Mesothelial cell of epicardium (in vitro differentiated cells): ENCODE results near the gene RASA2. TPM values are rescaled to one million over a fixed set of nuclear protein-coding genes. Genes with fewer than 3 reads are reported as not detected.
A peak's percentile ranks its signal among the peaks of the same experiment; 100 is the strongest.

Experiments
- DNase-seq, 2 experiments: peaks; one replicate each; pipeline ENCODE4 v3.0.0; 2021; ENCODE audit warnings: low spot score in 2 of 2; ENCODE audit not compliant: unreplicated experiment in 2 of 2
- H3K27ac Mint-ChIP-seq: 2 replicates; pipeline ENCODE4 v1.8.0; 2021; ENCODE audit warnings: mixed read lengths
- H3K27me3 Mint-ChIP-seq: 2 replicates; pipeline ENCODE4 v1.8.0; 2021; ENCODE audit warnings: low read depth, mixed read lengths
- H3K36me3 Mint-ChIP-seq: 2 replicates; pipeline ENCODE4 v1.8.0; 2021; ENCODE audit warnings: mixed read lengths
- H3K4me1 Mint-ChIP-seq: 2 replicates; pipeline ENCODE4 v1.8.0; 2021; ENCODE audit warnings: mixed read lengths
- H3K4me3 Mint-ChIP-seq: 2 replicates; pipeline ENCODE4 v1.8.0; 2021; ENCODE audit warnings: mild to moderate bottlenecking, moderate library complexity, mixed read lengths
- H3K9me3 Mint-ChIP-seq: 2 replicates; pipeline ENCODE4 v1.8.0; 2021; ENCODE audit warnings: mixed read lengths
- CTCF ChIP-seq: fragments of 200-600 bp; sonication (generic); IDR thresholded peaks from one replicate; pipeline ENCODE4 v1.5.0; 2021; ENCODE audit warnings: antibody characterized with exemption; ENCODE audit not compliant: unreplicated experiment
- total RNA-seq: library from RNA; stranded (reverse); gene quantifications from 3 replicates; pipeline ENCODE4 v1.2.1, GENCODE V29; 2021

RASA2 gene
- total RNA-seq, 1 donor from 2014 or later = 14.5 TPM

- TF ChIP-seq CTCF = no peak
- no peak overlapping the region for H3K4me3 Mint-ChIP-seq
- H3K4me1 Mint-ChIP-seq = peaks cover 15% of the 10 kb centered on the region
- DNase-seq = no peak
- H3K27me3 Mint-ChIP-seq = no peaks in the 10 kb centered on the region
- H3K9me3 Mint-ChIP-seq = peaks cover 4% of the 10 kb centered on the region
- H3K36me3 Mint-ChIP-seq = no peaks in the 10 kb centered on the region
- no peak overlapping the region for H3K27ac Mint-ChIP-seq
Measured at GRCh38 chr3:141647562-141647915, 160.7 kb downstream of the RASA2 start.

- TF ChIP-seq CTCF = no peak
- Mint-ChIP-seq H3K27ac (no peak overlapping the region), H3K9me3 (peaks cover 4% of the 10 kb centered on the region), H3K36me3 (no peaks in the 10 kb centered on the region), H3K4me1 (peaks cover 16% of the 10 kb centered on the region), H3K4me3 (no peak overlapping the region), H3K27me3 (no peaks in the 10 kb centered on the region)
- DNase-seq = no peak
Measured at GRCh38 chr3:141648055-141648910, 161.5 kb downstream of the RASA2 start.

DNA sequence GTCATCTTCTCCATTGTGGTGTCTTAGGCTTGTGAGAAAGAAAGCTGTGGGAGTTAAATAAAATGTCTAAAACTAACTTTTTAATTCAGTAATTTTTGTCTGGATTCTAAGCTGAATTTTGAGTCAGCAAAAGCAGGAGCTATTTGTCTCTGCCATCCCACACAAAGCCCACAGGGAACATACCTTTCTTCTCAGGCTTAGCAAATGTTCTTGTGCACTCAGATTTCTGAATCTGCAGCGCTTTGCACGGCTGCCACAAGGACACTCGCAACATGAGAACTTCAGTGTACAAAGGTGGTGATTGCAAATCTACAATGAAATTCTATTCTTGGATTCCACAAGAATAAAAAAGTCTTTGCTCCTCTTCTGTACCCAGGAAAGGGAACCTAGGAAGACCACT, 163.0 kb downstream of the RASA2 start:
- no peak for DNase-seq
- no peaks in the 10 kb centered on the region for H3K36me3 Mint-ChIP-seq
- peaks cover 4% of the 10 kb centered on the region for H3K9me3 Mint-ChIP-seq
- H3K4me1 Mint-ChIP-seq = peaks cover 26% of the 10 kb centered on the region
- H3K27ac Mint-ChIP-seq = no peak overlapping the region
- TF ChIP-seq CTCF = no peak
- no peak overlapping the region for H3K4me3 Mint-ChIP-seq
- no peaks in the 10 kb centered on the region for H3K27me3 Mint-ChIP-seq

DNA sequence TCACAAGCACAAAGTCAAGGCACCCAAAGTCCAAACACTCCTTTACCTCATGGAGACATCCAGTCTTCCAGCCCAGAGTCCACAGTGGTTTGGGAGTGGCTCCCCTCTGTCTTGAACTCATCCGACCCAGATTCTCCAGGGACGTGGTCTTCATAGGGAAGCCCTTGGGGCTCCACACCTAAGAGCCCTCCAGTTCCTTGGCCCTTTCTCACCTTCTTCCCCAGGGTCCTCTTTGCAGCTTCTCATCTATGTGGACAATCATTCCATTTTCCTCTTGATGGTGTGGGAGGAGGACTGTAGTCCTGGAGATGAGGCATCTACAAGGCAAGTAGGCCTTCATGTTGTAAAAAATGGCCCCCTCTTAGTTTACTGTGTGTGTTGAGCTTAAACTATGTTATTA, 164.0 kb downstream of the RASA2 start:
- no peaks in the 10 kb centered on the region for H3K36me3 Mint-ChIP-seq
- DNase-seq = no peak
- no peak overlapping the region for H3K27ac Mint-ChIP-seq
- H3K27me3 Mint-ChIP-seq = no peaks in the 10 kb centered on the region
- TF ChIP-seq CTCF = no peak
- no peak overlapping the region for H3K4me3 Mint-ChIP-seq
- H3K9me3 Mint-ChIP-seq = peaks cover 4% of the 10 kb centered on the region
- H3K4me1 Mint-ChIP-seq = peaks cover 26% of the 10 kb centered on the region

- no peak for TF ChIP-seq CTCF
- Mint-ChIP-seq H3K4me3 (no peak overlapping the region), H3K36me3 (no peaks in the 10 kb centered on the region), H3K27ac (peak overlapping the region; percentile 44), H3K27me3 (no peaks in the 10 kb centered on the region), H3K4me1 (peaks cover 26% of the 10 kb centered on the region), H3K9me3 (peaks cover 7% of the 10 kb centered on the region)
- no peak for DNase-seq
Measured at GRCh38 chr3:141651409-141651808, 164.6 kb downstream of the RASA2 start.
